ENCODE data around the gene AFF3.

GRCh38 chr2:99842451-99842850, 299.9 kb downstream of the AFF3 start:
- TF ChIP-seq CEBPB (IDR thresholded peaks at IDR 0.05), result no peak
- TF ChIP-seq YY1 (IDR thresholded peaks at IDR 0.05; ENCODE audit: low read depth), result no peak

All from Ishikawa (cell line).